GM23338 (cell line): Measurements from ENCODE around the gene NELFA. TPM values are rescaled to one million over a fixed set of nuclear protein-coding genes. Genes with fewer than 3 reads are reported as not detected.

ENCODE experiments used
- ATAC-seq: fragments of 200-7000 bp; cut with Tn5 transposase; 3 replicates; pipeline ENCODE4 v1.9.1; 2020
- DNase-seq: peaks from one replicate; pipeline ENCODE4 v3.0.0-alpha.2; 2015; ENCODE audit warnings: low spot score
- H2AFZ ChIP-seq: fragments of 200-600 bp; sonication (generic); 2 replicates; pipeline ENCODE4 v1.8.0; 2016; ENCODE audit warnings: antibody characterized with exemption, mild to moderate bottlenecking, moderate library complexity
- H3F3A ChIP-seq: fragments of 200-600 bp; sonication (generic); replicated peaks from 2 replicates; pipeline ENCODE4 v1.8.0; 2017; ENCODE audit warnings: antibody characterized with exemption, mixed run types, low read depth
- H3K27ac ChIP-seq: fragments of 200-600 bp; sonication (generic); 2 replicates; pipeline ENCODE4 v1.6.1; 2016; ENCODE audit warnings: low read depth
- H3K27me3 ChIP-seq: fragments of 200-600 bp; sonication (generic); 2 replicates; pipeline ENCODE4 v1.8.0; 2016; ENCODE audit warnings: mild to moderate bottlenecking, mixed run types, moderate library complexity; ENCODE audit not compliant: insufficient read depth
- H3K36me3 ChIP-seq: fragments of 200-600 bp; sonication (generic); 2 replicates; pipeline ENCODE4 v1.8.0; 2016; ENCODE audit warnings: mild to moderate bottlenecking; ENCODE audit not compliant: insufficient read depth
- H3K4me1 ChIP-seq: fragments of 200-600 bp; sonication (generic); 2 replicates; pipeline ENCODE4 v1.8.0; 2016; ENCODE audit warnings: mild to moderate bottlenecking, moderate library complexity; ENCODE audit not compliant: insufficient read depth
- H3K4me2 ChIP-seq: fragments of 200-600 bp; sonication (generic); 2 replicates; pipeline ENCODE4 v1.7.1; 2017; ENCODE audit warnings: mixed run types
- H3K4me3 ChIP-seq: fragments of 200-600 bp; sonication (generic); 2 replicates; pipeline ENCODE4 v1.6.1; 2016; ENCODE audit warnings: mixed run types
- H3K79me2 ChIP-seq: fragments of 200-600 bp; sonication (generic); replicated peaks from 2 replicates; pipeline ENCODE4 v1.8.0; 2017; ENCODE audit warnings: mild to moderate bottlenecking; ENCODE audit not compliant: insufficient read depth
- H3K9me2 ChIP-seq: fragments of 200-600 bp; sonication (generic); 2 replicates; pipeline ENCODE4 v1.8.0; 2017; ENCODE audit not compliant: insufficient read depth
- H4K20me1 ChIP-seq: fragments of 200-600 bp; sonication (generic); replicated peaks from 2 replicates; pipeline ENCODE4 v1.8.0; 2017; ENCODE audit warnings: mild to moderate bottlenecking; ENCODE audit not compliant: insufficient read depth
- H3K27ac Mint-ChIP-seq: 2 replicates; pipeline ENCODE4 v1.8.0; 2020; ENCODE audit warnings: inconsistent platforms, mild to moderate bottlenecking, moderate library complexity, mixed read lengths
- H3K27me3 Mint-ChIP-seq: 3 replicates; pipeline ENCODE4 v1.8.0; 2022; ENCODE audit warnings: low read depth, mild to moderate bottlenecking, moderate library complexity, mixed read lengths, inconsistent platforms; ENCODE audit not compliant: insufficient read depth, poor library complexity
- H3K36me3 Mint-ChIP-seq: 3 replicates; pipeline ENCODE4 v1.8.0; 2021; ENCODE audit warnings: low read depth, mild to moderate bottlenecking, inconsistent platforms, moderate library complexity, mixed read lengths
- H3K4me1 Mint-ChIP-seq: 3 replicates; pipeline ENCODE4 v1.8.0; 2020; ENCODE audit warnings: mild to moderate bottlenecking, inconsistent platforms, mixed read lengths
- H3K4me3 Mint-ChIP-seq: 3 replicates; pipeline ENCODE4 v1.8.0; 2021; ENCODE audit warnings: moderate library complexity, mild to moderate bottlenecking, inconsistent platforms, mixed read lengths
- H3K9me3 Mint-ChIP-seq: 3 replicates; pipeline ENCODE4 v1.8.0; 2020; ENCODE audit warnings: moderate library complexity, mild to moderate bottlenecking, inconsistent platforms, mixed read lengths
- CREB1 ChIP-seq: fragments of 250-450 bp; sonication (Bioruptor Pico); IDR thresholded peaks from 2 replicates; pipeline ENCODE4 v1.5.0; 2020; ENCODE audit warnings: low read depth, mild to moderate bottlenecking, moderate library complexity
- CTCF ChIP-seq, 2 experiments: fragments of 200-600 bp in 1 of 2; sonication (generic) in 1 of 2; conservative IDR thresholded peaks; 2 replicates each; pipeline versions ENCODE4 v1.5.1 to v1.6.1; 2016 to 2017; ENCODE audit warnings: antibody characterized with exemption in 2 of 2, low read depth in 2 of 2, mild to moderate bottlenecking in 2 of 2, moderate library complexity in 1 of 2
- EZH2 ChIP-seq: fragments of 200-600 bp; sonication (generic); IDR thresholded peaks from one replicate; pipeline ENCODE4 v1.8.0; 2017; ENCODE audit warnings: antibody characterized with exemption, mild to moderate bottlenecking, low read depth; ENCODE audit not compliant: unreplicated experiment
- JUNB ChIP-seq: IDR thresholded peaks from one replicate; pipeline ENCODE4 v1.6.1; 2016; ENCODE audit warnings: antibody characterized with exemption; ENCODE audit not compliant: unreplicated experiment
- POLR2AphosphoS5 ChIP-seq: IDR thresholded peaks from 2 replicates; pipeline ENCODE4 v1.6.1; 2016; ENCODE audit warnings: antibody characterized with exemption, low read depth
- REST ChIP-seq: IDR thresholded peaks from one replicate; pipeline ENCODE4 v1.6.1; 2018; ENCODE audit warnings: antibody characterized with exemption; ENCODE audit not compliant: unreplicated experiment
- ZNF114 ChIP-seq: fragments of 250-450 bp; sonication (Bioruptor Pico); IDR thresholded peaks from 2 replicates; pipeline ENCODE4 v1.5.0; 2020; ENCODE audit warnings: mild to moderate bottlenecking, moderate library complexity
- ZNF331 ChIP-seq: fragments of 250-450 bp; sonication (Bioruptor Pico); IDR thresholded peaks from 2 replicates; pipeline ENCODE4 v1.5.0; 2020; ENCODE audit warnings: low read depth, mild to moderate bottlenecking, moderate library complexity
- polyA plus RNA-seq: library from polyadenylated mRNA; unstranded; fragments of >200 nt; fragmentation: Nextera tagmentation; extraction: Ambion mirVana; gene quantifications from 2 replicates; pipeline ENCODE4 v1.2.1, GENCODE V29; 2016
- total RNA-seq: library from RNA; depleted of rRNA; stranded (reverse); fragments of >200 nt; shearing (Covaris generic); gene quantifications from 2 replicates; pipeline ENCODE4 v1.2.3, GENCODE V29; 2014

Gene NELFA
- total and polyA plus RNA-seq, 2 experiments from 2014 or later: 62.8 to 63.3 TPM

GRCh38 chr4:1959104-1959384 lies 49.7 kb downstream of the NELFA start:
- H3K36me3 Mint-ChIP-seq: peaks cover 69% of the 10 kb centered on the region
- Histone ChIP-seq H3K9me2 (no peaks in the 10 kb centered on the region), H3K4me2 (no peak overlapping the region), H3F3A (no peaks in the 10 kb centered on the region), H3K36me3 (peaks cover 11% of the 10 kb centered on the region), H3K27ac (no peak overlapping the region), H3K4me3 (no peak overlapping the region), H4K20me1 (peaks cover 16% of the 10 kb centered on the region), H3K27me3 (no peaks in the 10 kb centered on the region), H3K79me2 (no peaks in the 10 kb centered on the region), H3K4me1 (no peaks in the 10 kb centered on the region), H2AFZ (no peak overlapping the region)
- ATAC-seq (no peak; the same call in 2 of the 3 replicates), DNase-seq (no peak)
- no peak overlapping the region for H3K27ac Mint-ChIP-seq
- H3K9me3 Mint-ChIP-seq: no peaks in the 10 kb centered on the region
- H3K4me1 Mint-ChIP-seq: peaks cover 3% of the 10 kb centered on the region
- no peak for TF ChIP-seq POLR2AphosphoS5
- H3K27me3 Mint-ChIP-seq: no peaks in the 10 kb centered on the region
- no peak overlapping the region for H3K4me3 Mint-ChIP-seq

GRCh38 chr4:1958276-1959103 lies 50.3 kb downstream of the NELFA start:
- Histone ChIP-seq H3K36me3 (peaks cover 11% of the 10 kb centered on the region), H3K4me2 (no peak overlapping the region), H4K20me1 (peaks cover 16% of the 10 kb centered on the region), H3K9me2 (no peaks in the 10 kb centered on the region), H3K4me1 (no peaks in the 10 kb centered on the region), H3K4me3 (no peak overlapping the region), H3F3A (no peaks in the 10 kb centered on the region), H3K27me3 (no peaks in the 10 kb centered on the region), H3K27ac (no peak overlapping the region), H3K79me2 (no peaks in the 10 kb centered on the region), H2AFZ (no peak overlapping the region)
- no peaks in the 10 kb centered on the region for H3K27me3 Mint-ChIP-seq
- no peak for ATAC-seq
- H3K4me3 Mint-ChIP-seq: no peak overlapping the region
- H3K4me1 Mint-ChIP-seq: no peaks in the 10 kb centered on the region
- no peak for DNase-seq
- H3K36me3 Mint-ChIP-seq: peaks cover 69% of the 10 kb centered on the region
- H3K9me3 Mint-ChIP-seq: no peaks in the 10 kb centered on the region
- no peak overlapping the region for H3K27ac Mint-ChIP-seq
- TF ChIP-seq POLR2AphosphoS5 (no peak), CTCF (conservative IDR thresholded peaks at IDR 0.05; ENCODE audit: low read depth in 2 of 2) (no peak), JUNB (no peak)

GRCh38 chr4:1956631-1957030 lies 52.1 kb downstream of the NELFA start:
- no peak overlapping the region for H3K4me3 ChIP-seq
- no peaks in the 10 kb centered on the region for H3K4me1 ChIP-seq
- ATAC-seq: no peak
- peaks cover 11% of the 10 kb centered on the region for H3K36me3 ChIP-seq
- Mint-ChIP-seq H3K36me3 (peaks cover 65% of the 10 kb centered on the region), H3K9me3 (no peaks in the 10 kb centered on the region), H3K4me1 (no peaks in the 10 kb centered on the region), H3K27me3 (no peaks in the 10 kb centered on the region), H3K4me3 (no peak overlapping the region), H3K27ac (no peak overlapping the region)
- H3F3A ChIP-seq: no peaks in the 10 kb centered on the region
- DNase-seq: no peak
- no peak overlapping the region for H3K4me2 ChIP-seq
- no peak overlapping the region for H2AFZ ChIP-seq
- peaks cover 14% of the 10 kb centered on the region for H4K20me1 ChIP-seq
- no peak overlapping the region for H3K27ac ChIP-seq
- no peaks in the 10 kb centered on the region for H3K79me2 ChIP-seq
- H3K27me3 ChIP-seq: no peaks in the 10 kb centered on the region
- no peaks in the 10 kb centered on the region for H3K9me2 ChIP-seq
- no peak for TF ChIP-seq EZH2
- no peak for TF ChIP-seq POLR2AphosphoS5
- no peak for TF ChIP-seq ZNF114 (CRISPR knock-in tag)
- no peak for TF ChIP-seq CREB1 (CRISPR knock-in tag)
- TF ChIP-seq ZNF331 (CRISPR knock-in tag): no peak
- TF ChIP-seq REST: no peak
- no peak for TF ChIP-seq CTCF (conservative IDR thresholded peaks at IDR 0.05; ENCODE audit: low read depth in 2 of 2)
